GM18907 (cell line): ENCODE measurements around the gene KIRREL3.
"Not testable (repeated sequence)": the region's sequence is repeated elsewhere in the genome, so short reads cannot be mapped to it uniquely, and the experiment has no call there.

Source experiments
- ATAC-seq: cut with Tn5 transposase; IDR thresholded peaks from one replicate; pipeline ENCODE4 v1.9.1; 2021; ENCODE audit warnings: mild to moderate bottlenecking, moderate library complexity; ENCODE audit not compliant: unreplicated experiment

The KIRREL3 gene

DNA sequence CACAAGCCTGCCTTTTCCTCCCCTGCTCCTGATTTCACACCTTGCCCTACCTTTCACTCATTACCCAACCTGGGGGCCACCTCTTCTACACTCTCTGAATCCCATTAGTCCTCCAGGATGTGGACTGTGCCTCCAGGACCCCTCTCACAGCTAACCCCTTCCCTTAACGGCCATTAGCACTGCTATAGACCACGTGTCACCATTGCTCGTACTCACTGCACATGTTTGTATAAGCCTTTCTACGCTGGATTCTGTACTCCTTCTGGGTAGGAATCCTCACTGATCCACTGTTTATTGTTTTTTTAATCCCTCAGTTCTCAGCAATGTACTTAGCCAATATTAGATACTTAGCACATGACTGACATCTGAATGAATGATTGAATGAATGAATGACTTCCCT lies 40.9 kb downstream of the KIRREL3 start:
- no peak for ATAC-seq

DNA sequence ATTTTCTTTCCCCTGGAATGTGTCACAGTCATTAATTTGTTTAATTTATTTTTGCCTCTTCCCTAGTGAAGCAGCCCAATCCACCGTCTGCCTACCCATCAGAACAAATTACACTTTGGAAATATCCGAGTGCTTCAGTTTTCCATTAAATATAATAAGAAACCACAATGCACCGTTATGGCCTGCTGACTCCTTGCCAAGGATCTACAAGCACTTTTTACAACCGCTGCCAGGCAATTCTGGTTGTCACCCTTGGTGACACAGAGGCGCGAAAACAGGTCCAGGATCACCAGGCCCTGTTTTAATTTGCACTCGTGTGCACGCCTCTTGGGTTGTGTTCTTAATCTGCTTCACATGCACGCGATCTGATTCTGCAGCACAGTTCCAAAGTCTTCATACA lies 43.9 kb downstream of the KIRREL3 start:
- ATAC-seq, result no peak

DNA sequence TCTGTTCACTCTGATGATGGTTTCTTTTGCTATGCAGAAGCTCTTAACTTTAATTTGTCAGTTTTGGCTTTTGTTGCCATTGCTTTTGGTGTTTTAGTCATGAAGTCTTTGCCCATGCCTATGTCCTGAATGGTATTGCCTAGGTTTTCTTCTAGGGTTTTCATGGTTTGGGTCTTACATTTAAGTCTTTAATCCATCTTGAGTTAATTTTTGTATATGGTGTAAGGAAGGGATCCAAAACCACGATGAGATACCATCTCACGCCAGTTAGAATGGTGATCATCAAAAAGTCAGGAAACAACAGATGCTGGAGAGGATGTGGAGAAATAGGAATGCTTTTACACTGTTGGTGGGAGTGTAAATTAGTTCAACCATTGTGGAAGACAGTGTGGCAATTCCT lies 48.0 kb downstream of the KIRREL3 start:
- not testable (repeated sequence) for ATAC-seq

DNA sequence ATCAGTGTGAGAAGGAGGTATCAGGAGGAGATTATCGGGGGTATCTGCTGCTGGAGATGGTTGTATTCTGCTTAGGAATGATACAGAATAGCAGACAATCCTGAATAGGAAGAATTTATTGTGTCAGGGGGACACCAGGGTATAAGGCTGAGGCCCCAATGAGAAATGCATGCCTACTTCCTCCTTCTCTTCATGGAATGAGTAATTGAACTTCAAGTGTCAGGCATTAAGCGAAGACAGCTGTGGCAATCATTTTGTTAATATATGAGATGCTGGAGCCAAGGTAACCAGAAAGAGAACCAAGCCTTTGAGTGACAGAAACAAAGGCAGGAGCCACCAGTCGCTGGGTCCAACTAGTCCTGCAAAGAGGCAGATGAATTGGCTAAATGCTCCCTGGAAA lies 49.1 kb downstream of the KIRREL3 start:
- ATAC-seq, result no peak

DNA sequence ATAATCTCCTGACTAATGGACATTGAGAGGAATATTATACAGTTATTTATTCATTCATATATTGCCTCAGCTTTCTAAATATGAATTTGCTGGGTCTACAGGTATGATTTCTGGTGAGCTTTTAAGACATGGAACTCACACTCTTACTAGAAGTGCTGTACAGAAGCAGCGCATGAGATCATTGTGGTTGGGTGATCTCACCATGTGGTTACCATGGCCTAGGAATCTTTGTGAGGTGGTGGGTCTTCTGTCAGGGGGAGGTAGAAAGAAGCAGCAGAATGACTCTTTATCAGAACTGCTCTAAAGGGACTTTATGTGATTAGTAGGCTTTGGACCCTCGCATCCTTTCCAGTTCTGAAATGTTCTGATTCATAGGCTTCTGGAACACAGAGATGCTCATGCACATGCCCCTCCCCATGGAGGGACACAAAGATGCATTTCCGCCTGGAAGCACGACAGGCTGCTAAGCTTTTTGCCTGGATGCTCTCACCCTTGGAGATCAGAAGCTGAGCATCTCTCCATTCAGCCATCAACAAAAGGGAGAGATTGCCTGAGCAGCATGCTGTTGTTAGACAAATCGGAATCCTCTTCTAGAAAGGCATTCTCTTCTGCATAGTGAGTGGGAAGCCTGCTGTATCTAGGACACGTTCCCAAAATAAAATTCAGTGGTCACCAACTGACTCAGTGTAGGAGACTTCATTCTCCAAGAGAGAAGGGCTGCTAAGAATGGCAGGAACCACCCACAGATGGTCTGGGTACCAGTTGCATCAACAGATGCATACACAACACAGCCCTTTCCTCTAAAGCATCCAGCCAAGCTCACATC lies 51.3 kb downstream of the KIRREL3 start:
- no peak for ATAC-seq

DNA sequence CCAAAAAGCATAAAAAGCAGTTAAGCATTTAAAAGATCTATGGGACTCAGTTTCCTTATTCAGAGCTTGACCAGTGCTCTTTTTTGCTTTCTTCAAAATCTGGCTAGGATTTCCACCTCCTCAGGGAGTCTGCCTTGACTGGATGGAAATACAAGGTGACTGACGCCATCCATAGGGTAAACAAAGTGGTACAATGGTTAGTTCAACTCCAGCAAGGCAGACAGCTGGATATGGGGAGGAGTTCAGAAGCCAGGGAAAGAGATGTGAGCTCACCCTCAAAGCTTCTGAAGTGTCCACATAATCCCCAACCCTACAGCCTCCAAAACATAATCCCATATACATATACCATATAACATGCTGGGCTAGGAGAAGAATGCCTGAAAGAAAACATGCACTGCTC lies 52.0 kb downstream of the KIRREL3 start:
- no peak for ATAC-seq

DNA sequence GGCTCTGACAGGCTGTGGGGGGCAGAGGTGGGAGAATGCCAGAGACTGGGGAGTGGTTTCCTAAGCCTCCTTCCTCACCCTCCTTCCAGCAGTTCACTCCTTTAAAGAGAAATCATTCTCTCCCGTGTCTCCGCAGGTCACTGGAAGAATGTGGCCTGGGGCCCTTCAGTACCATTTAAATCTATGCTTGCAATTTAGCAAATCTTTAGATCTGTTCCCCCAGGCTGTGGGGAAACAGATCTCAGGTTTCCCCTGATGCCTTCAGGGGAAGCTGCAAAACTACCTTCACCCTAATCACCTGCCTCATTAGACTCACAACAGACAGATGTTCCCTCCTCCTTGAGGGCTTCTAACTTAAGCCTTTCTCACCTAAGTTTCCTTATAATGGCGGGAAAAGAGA lies 55.3 kb downstream of the KIRREL3 start:
- ATAC-seq, result no peak

DNA sequence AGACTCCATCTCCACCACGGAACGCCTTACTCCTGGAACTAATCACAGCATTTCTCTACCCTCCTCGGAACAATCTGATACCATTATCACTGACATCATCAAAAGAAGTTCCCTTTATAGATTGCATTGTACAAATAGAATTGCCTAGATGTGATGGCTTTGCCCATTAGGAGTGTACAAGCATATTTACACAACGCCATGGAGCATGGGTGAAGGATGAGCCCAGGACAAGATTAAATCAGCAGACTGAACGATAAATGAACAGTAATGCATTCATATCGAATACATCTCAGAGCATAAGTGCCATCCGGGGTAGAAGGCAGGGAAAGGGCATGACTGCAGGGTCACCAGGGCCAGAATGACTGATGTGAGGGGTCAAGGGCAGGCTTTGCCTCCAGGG lies 57.3 kb downstream of the KIRREL3 start:
- no peak for ATAC-seq

DNA sequence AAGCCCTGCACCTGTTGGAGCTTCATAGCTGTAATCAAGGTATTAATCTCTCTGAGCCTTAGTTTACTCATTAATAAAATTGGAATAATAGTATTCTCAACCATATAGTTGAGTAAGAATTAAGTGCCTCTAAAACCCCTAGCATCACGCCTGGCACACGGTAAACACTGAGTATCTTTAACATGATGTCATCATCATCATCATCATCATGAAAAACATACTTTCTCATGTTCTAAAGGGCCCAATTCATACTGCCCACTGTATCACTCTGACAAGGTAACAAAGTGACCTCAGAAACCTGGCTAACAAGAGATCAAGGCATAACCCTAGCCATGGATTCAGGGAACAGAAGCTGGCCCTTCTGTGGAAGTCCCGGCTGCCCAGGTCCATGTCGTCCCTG lies 58.4 kb downstream of the KIRREL3 start:
- no peak for ATAC-seq

DNA sequence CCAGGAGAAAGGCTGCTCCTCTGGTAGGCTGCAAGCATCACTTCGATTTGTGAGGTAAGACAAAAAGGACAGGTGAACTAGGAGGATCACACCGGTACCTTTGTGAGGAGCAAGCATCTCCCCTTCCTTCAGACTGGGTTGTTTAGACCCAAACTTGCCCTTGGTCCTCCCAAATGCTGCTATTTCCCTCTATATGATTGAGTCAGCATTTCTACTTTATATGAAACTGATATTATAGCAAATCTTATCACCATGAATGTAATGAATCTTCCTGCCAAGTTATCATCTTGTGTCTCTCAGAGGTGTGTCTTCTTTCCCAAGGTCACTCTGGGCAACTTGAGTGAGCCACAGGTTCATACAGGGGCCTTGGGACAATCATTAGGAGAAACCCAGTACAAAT lies 61.0 kb downstream of the KIRREL3 start:
- no peak for ATAC-seq

DNA sequence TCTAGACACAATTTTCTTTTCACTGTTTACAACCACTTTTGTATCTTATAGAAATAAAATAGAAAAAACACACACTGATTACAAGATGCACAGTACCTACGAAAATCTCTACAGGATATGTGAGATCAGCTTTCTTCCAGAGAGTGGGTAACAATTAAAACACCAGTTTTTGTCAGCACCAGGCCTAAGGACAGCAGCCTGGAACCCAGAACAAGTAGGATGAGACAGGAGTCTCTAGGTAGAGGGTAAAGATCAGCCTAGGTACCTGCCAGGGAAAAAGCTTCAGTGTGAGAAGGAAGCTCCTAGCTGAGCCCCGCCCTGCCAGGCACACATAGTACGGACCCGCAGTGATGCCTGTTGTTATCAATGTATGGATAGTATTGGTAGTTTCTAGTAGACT lies 61.9 kb downstream of the KIRREL3 start:
- ATAC-seq, result no peak

DNA sequence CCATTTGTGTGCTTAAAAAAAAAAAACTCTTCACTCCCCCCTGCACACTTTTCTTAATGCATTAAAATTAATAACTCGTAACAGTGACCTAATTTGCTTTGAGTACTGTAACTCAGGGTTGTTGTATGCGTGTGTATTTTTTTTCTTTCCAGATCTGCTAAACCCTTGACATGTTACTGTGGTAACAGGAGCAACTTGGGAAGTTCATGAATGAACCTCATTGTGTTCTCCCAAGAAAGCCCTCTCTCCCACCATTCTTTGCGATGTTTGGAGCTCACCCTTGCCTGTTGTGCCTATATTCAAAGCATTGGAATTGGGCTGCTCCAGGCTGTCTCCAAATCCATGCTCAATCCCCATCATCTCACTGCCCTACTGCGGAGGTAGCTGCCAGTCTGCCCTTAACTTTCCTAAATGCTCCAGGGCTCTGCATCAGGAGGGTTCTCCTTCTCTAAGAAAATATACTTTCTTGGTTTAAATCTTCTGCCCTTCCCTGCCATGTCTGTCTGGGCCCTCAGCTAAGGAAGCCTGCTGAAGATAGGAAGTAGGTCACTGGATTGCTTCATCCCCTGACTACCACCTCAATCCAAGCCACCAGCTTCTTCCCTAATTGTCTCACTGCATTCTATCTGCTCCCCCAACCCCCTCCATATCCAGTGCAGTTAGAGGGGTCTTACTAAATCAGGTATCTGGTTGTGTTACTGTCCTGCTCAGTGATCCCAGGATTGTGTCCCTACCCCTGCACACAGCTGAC lies 70.3 kb downstream of the KIRREL3 start:
- no peak for ATAC-seq

DNA sequence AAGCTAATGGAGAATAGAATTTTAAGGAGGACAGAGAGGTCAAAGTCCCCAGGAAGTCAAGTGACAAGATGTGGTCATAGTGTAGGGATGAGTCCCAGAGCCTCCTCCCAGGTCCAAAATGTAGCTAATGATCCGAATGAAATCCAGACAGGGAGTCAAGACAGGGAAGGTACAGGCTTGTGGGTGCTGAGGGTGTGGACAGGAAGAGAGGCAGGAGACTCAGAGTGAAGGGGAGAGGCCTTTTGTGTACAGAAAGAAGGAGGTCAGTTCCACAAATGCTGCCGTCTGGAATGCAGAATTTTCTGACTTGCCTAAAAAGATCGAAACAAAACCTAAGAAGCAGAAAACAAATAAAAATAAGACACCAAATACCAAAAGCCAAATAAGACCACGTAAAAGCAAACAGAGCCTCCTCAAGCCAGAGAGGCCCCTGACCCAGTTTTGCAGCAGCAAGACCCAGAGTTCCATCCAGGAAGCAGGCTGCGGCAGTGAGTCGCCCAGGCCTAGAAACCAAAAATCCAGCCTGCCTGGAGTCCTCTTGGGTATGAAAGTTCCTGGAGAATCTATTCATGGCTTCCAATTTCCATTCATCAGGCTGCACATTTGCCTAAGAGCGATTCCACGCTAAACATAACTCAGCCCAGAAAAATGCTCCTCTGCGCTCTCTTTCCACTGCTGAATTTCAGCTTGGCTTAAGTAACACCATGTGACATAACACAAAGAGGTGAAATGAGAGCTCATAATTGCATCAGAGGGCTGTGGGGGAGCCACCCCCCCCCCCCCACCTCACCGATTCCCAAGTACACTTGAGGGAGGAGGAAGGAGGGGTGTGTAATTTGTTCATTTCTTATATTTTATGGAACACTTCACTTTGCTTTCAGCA lies 71.2 kb downstream of the KIRREL3 start:
- ATAC-seq, result no peak

DNA sequence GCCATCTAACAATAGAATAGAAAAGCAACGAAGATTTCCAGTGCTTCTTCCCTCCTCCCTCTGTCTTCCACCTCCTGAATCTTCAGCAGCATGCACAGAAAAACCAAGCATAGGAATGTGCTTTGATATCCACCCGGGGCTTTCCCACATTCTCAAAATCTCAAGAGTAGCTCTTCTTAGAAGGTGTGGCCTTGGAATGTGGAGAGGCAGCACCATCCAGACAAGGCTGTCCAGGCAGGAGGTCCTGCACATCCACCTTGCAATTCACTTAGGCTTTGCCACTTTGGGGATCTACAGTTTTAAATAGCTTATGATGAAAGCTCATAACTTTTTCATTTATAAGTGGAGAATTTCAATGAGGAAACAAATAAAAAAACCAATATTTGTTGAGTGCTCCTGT lies 72.9 kb downstream of the KIRREL3 start:
- ATAC-seq, result no peak

DNA sequence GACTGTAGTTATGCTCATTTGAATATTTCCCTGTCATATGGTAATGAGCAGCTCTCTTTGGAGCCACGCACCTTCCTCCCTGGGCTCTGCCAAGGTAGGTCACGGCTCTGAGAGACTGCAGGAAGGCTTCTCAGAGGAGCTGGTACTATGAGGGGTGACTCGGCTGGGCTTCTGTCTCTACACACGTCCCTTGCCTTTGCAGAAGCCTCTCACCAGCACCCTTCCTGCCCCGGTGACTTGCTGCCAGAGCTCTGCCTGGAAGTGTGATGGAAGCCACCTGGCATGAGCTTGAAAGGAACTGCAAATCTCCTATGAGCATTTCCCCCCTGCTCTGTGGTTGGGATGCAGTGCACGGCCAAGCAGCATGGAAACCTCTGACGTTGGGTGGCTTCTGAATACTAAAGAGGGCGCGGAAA lies 74.2 kb downstream of the KIRREL3 start:
- no peak for ATAC-seq

DNA sequence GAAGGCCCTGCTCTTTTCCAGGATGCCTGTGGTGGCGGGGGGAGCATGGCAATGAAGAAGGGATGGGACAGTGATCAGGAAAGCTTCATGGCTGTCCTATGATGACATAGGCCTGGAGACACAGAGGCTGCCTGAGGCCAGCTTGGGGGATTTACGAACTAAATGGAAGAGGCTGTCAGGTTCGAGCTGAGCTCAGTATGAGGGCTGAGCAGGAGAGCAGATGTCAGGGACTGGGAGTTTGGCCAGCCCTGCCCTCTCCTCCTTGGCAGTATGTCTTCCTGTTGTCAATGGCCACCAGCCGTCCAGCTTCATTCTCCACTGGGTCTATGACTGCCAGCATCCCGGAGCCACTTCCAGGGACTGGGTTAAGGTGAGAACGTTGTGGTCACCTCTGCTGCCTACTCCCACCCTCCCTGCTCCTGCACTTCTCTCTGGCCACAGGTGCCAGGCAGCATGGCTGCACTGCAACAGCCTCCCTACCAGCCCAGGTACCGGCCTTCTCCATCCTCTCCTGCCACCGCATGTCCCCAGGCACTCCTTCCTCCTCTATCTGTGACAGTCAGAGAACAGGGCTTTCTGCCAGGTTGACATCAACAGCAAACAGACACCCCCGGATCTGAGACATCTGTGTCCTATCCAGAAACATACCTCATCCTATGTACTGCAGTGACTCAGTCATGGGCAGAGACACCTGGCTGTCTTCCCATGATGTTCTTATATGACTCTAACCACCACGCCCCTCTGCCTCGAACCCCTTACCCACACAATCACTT lies 75.1 kb downstream of the KIRREL3 start:
- no peak for ATAC-seq

DNA sequence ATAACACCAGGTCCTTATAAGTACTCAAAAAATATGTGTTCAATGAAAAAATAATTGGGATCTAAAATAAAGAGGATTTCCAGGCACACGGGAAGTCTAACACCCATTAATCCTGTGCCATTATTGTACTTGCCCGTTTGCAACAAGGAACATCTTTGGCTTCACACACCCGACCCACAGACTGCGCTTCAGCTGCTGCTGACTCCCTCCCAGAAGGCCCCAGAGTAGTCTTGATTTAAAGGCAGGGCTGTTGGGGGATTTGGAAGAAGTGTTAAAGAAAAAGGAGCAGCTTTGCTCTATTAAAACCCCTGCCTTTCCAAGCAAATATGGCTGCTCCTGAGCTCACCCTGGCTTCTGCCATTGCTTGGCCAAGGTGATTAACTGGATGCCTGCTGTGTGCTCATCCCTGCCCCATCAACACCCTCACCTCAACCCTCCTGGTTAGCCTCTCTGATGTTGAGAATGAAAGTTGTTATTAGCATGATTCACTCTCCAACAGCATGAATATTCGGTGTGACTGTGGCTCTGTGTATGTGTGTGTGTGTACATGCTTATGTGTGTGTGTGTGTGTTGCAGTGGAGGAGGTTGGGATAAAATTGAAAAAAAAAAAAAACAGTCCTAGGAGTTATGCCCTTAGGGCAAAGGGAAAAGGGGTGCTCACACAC lies 76.1 kb downstream of the KIRREL3 start:
- ATAC-seq, result no peak

DNA sequence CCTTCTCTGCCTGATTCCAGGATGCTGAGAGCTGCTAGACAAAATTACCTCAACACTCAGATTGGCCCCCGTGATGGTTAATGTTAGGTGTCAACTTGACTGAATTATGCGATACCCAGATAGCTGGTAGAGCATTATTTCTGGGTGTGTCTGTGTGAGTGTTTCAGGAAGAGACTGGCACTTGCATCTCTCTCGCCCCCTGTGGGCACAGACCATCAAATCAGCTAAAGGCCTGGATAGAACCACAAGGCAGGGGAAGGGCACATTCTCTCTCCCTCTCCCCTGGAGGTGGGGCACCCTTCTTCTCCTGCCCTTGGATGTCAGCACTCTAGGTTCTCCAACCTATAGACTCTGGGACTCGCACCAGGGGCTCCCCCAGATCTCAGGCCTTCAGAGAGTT lies 79.7 kb downstream of the KIRREL3 start:
- ATAC-seq, result no peak

DNA sequence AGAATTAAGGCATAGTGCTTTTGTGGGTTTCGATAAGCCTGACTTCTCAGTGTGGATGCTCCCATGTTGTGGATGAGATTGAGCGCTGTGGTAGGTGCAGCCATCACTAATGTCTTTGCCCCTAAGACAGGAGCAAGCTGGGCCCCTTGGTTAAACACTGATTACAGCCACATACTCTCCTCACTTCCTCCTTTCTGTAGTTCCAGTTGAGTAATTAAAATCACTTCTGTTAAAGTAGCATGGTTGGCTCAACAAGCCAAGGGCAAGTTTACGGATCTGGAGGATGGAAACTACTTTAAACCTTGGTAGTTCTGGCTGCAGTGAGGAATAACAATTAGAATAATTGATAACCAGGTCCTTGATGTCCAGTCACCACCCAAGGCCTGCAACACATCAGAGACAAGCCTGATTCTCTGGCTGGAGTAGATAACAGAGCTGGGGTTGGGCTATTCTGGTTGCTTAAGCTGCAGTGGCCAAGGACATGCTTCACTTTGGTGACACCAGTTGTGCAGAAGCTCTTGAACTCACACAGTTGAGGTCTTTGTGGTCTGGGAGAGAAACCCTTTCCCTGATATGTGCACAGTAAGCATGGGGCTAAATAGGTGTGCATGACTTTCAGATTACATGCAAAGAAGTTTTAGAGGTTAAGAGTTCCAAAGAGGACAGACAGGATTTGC lies 81.3 kb downstream of the KIRREL3 start:
- ATAC-seq, result peak; percentile 62

DNA sequence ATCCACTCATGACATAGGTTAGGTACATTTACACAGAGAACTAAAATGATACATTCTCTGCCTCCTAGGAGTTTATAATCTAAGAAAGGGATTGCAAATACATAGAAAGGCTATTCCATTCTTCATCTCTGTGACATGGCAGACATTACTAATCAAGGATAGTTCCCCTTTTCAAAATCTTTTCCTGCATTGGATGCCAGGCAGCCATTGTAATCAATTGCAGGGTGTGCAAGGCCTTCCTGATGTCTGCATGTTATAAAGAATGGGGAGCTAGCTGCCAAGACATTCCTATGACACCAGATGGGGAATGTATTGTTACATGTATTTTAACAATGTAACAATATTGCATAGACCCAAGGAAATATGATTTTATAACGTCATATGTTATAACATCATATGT lies 82.0 kb downstream of the KIRREL3 start:
- no peak for ATAC-seq
